ENCODE measurements around the gene CANT1.

The CANT1 gene

GRCh38 chr17:78990349-78991016 lies 19.1 kb downstream of the CANT1 start:
- Histone ChIP-seq H3K4me3 (ENCODE audit: low read depth, low read length) (no peak overlapping the region), H3K9me3 (ENCODE audit: insufficient read depth, low read depth, low read length) (peaks cover 7% of the 10 kb centered on the region), H3K23ac (ENCODE audit: low read length) (no peak overlapping the region), H3K14ac (ENCODE audit: low read length) (no peak overlapping the region), H4K12ac (ENCODE audit: low read depth, low read length) (no peak overlapping the region), H3K79me1 (ENCODE audit: low read length) (peaks cover 8% of the 10 kb centered on the region), H3K4me1 (ENCODE audit: control insufficient read depth in 1 of 2, insufficient read depth in 2 of 2, low read length in 2 of 2) (peaks cover 13 to 17% of the 10 kb centered on the region in 2 experiments), H3K36me3 (ENCODE audit: control insufficient read depth in 1 of 2, insufficient read depth in 2 of 2, low read length in 2 of 2) (peaks cover 50 to 52% of the 10 kb centered on the region in 2 experiments), H3K18ac (ENCODE audit: low read length) (no peak overlapping the region), H3K27me3 (ENCODE audit: insufficient read depth, low read length) (no peaks in the 10 kb centered on the region), H3K4me2 (ENCODE audit: low read length) (no peak overlapping the region), H4K91ac (ENCODE audit: low read depth, low read length) (no peak overlapping the region), H2AFZ (ENCODE audit: insufficient read depth, low read length, poor library complexity) (no peak overlapping the region), H2BK5ac (ENCODE audit: low read depth, low read length, poor library complexity) (no peak overlapping the region), H2BK12ac (ENCODE audit: low read length) (no peak overlapping the region), H2AK5ac (ENCODE audit: low read length) (no peak overlapping the region), H3K79me2 (ENCODE audit: control insufficient read depth, insufficient read depth, low read length, poor library complexity) (peaks cover 2% of the 10 kb centered on the region), H3K9ac (ENCODE audit: low read length) (no peak overlapping the region), H3K27ac (ENCODE audit: low read depth, low read length) (no peak overlapping the region), H4K8ac (ENCODE audit: low read depth, low read length) (no peak overlapping the region), H2BK120ac (ENCODE audit: insufficient read depth, low read length, poor library complexity) (no peak overlapping the region), H3K4ac (ENCODE audit: low read depth, low read length) (no peak overlapping the region)
- WGBS (ENCODE audit: extremely low coverage, insufficient coverage, insufficient read length), result no CpG with 5 or more reads among the region's 29 CpGs
- DNase-seq, result no peak

- Histone ChIP-seq H2AK5ac (ENCODE audit: low read length) (peak overlapping the region; percentile 61), H2BK5ac (ENCODE audit: low read depth, low read length, poor library complexity) (no peak overlapping the region), H3K4ac (ENCODE audit: low read depth, low read length) (no peak overlapping the region), H4K91ac (ENCODE audit: low read depth, low read length) (peak overlapping the region; percentile 28), H3K9ac (ENCODE audit: low read length) (no peak overlapping the region), H3K9me3 (ENCODE audit: insufficient read depth, low read depth, low read length) (peaks cover 1% of the 10 kb centered on the region), H3K4me2 (ENCODE audit: low read length) (no peak overlapping the region), H3K14ac (ENCODE audit: low read length) (no peak overlapping the region), H3K18ac (ENCODE audit: low read length) (no peak overlapping the region), H3K4me1 (ENCODE audit: control insufficient read depth in 1 of 2, insufficient read depth in 2 of 2, low read length in 2 of 2) (peaks cover 13 to 17% of the 10 kb centered on the region in 2 experiments), H3K79me2 (ENCODE audit: control insufficient read depth, insufficient read depth, low read length, poor library complexity) (peaks cover 2% of the 10 kb centered on the region), H3K23ac (ENCODE audit: low read length) (no peak overlapping the region), H3K4me3 (ENCODE audit: low read depth, low read length) (no peak overlapping the region), H2BK120ac (ENCODE audit: insufficient read depth, low read length, poor library complexity) (no peak overlapping the region), H3K27ac (ENCODE audit: low read depth, low read length) (no peak overlapping the region), H2AFZ (ENCODE audit: insufficient read depth, low read length, poor library complexity) (no peak overlapping the region), H3K27me3 (ENCODE audit: insufficient read depth, low read length) (no peaks in the 10 kb centered on the region), H4K12ac (ENCODE audit: low read depth, low read length) (no peak overlapping the region), H3K79me1 (ENCODE audit: low read length) (peaks cover 8% of the 10 kb centered on the region), H4K8ac (ENCODE audit: low read depth, low read length) (peak overlapping the region; percentile 35), H2BK12ac (ENCODE audit: low read length) (peak overlapping the region; percentile 38), H3K36me3 (ENCODE audit: control insufficient read depth in 1 of 2, insufficient read depth in 2 of 2, low read length in 2 of 2) (peaks cover 29 to 30% of the 10 kb centered on the region in 2 experiments)
- no peak for DNase-seq
- no CpG with 5 or more reads among the region's 6 CpGs for WGBS (ENCODE audit: extremely low coverage, insufficient coverage, insufficient read length)
These were observed 21.4 kb downstream of the CANT1 start for GRCh38 chr17:78988152-78988551.

- Histone ChIP-seq H4K12ac (ENCODE audit: low read depth, low read length) (peak overlapping the region; percentile 43), H3K4me3 (ENCODE audit: low read depth, low read length) (no peak overlapping the region), H3K4ac (ENCODE audit: low read depth, low read length) (no peak overlapping the region), H3K79me1 (ENCODE audit: low read length) (peaks cover 8% of the 10 kb centered on the region), H3K79me2 (ENCODE audit: control insufficient read depth, insufficient read depth, low read length, poor library complexity) (peaks cover 2% of the 10 kb centered on the region), H3K36me3 (ENCODE audit: control insufficient read depth in 1 of 2, insufficient read depth in 2 of 2, low read length in 2 of 2) (peaks cover 17 to 18% of the 10 kb centered on the region in 2 experiments), H3K4me1 (ENCODE audit: control insufficient read depth in 1 of 2, insufficient read depth in 2 of 2, low read length in 2 of 2) (peaks cover 13 to 17% of the 10 kb centered on the region in 2 experiments), H3K27ac (ENCODE audit: low read depth, low read length) (peak overlapping the region; percentile 66), H2AFZ (ENCODE audit: insufficient read depth, low read length, poor library complexity) (peak overlapping the region; percentile 58), H3K4me2 (ENCODE audit: low read length) (peak overlapping the region; percentile 58), H3K18ac (ENCODE audit: low read length) (peak overlapping the region; percentile 84), H4K8ac (ENCODE audit: low read depth, low read length) (peak overlapping the region; percentile 84), H2BK120ac (ENCODE audit: insufficient read depth, low read length, poor library complexity) (peak overlapping the region; percentile 80), H3K9ac (ENCODE audit: low read length) (no peak overlapping the region), H2BK5ac (ENCODE audit: low read depth, low read length, poor library complexity) (no peak overlapping the region), H2AK5ac (ENCODE audit: low read length) (no peak overlapping the region), H3K9me3 (ENCODE audit: insufficient read depth, low read depth, low read length) (no peaks in the 10 kb centered on the region), H4K91ac (ENCODE audit: low read depth, low read length) (peak overlapping the region; percentile 42), H3K27me3 (ENCODE audit: insufficient read depth, low read length) (no peaks in the 10 kb centered on the region), H3K14ac (ENCODE audit: low read length) (peak overlapping the region; percentile 73), H2BK12ac (ENCODE audit: low read length) (peak overlapping the region; percentile 15), H3K23ac (ENCODE audit: low read length) (no peak overlapping the region)
- no CpG with 5 or more reads among the region's 15 CpGs for WGBS (ENCODE audit: extremely low coverage, insufficient coverage, insufficient read length)
- peak; percentile 65 to 93 for DNase-seq
These were observed 22.8 kb downstream of the CANT1 start for GRCh38 chr17:78986649-78987328.

- peak overlapping the region; percentile 58 for H3K4me2 ChIP-seq (ENCODE audit: low read length)
- peak overlapping the region; percentile 15 for H2BK12ac ChIP-seq (ENCODE audit: low read length)
- no peak overlapping the region for H3K18ac ChIP-seq (ENCODE audit: low read length)
- H4K12ac ChIP-seq (ENCODE audit: low read depth, low read length), result no peak overlapping the region
- no peak overlapping the region for H2AK5ac ChIP-seq (ENCODE audit: low read length)
- no peak overlapping the region for H3K9ac ChIP-seq (ENCODE audit: low read length)
- H4K91ac ChIP-seq (ENCODE audit: low read depth, low read length), result no peak overlapping the region
- no peak overlapping the region for H2BK5ac ChIP-seq (ENCODE audit: low read depth, low read length, poor library complexity)
- no peak overlapping the region for H3K23ac ChIP-seq (ENCODE audit: low read length)
- peak overlapping the region; percentile 66 for H3K27ac ChIP-seq (ENCODE audit: low read depth, low read length)
- H2AFZ ChIP-seq (ENCODE audit: insufficient read depth, low read length, poor library complexity), result no peak overlapping the region
- WGBS (ENCODE audit: extremely low coverage, insufficient coverage, insufficient read length), result no CpG with 5 or more reads among the region's 6 CpGs
- peaks cover 8% of the 10 kb centered on the region for H3K79me1 ChIP-seq (ENCODE audit: low read length)
- H2BK120ac ChIP-seq (ENCODE audit: insufficient read depth, low read length, poor library complexity), result no peak overlapping the region
- H4K8ac ChIP-seq (ENCODE audit: low read depth, low read length), result no peak overlapping the region
- H3K4me3 ChIP-seq (ENCODE audit: low read depth, low read length), result no peak overlapping the region
- DNase-seq, result peak in 1 of 2 donors; percentile 33
- H3K4me1 ChIP-seq (ENCODE audit: control insufficient read depth in 1 of 2, insufficient read depth in 2 of 2, low read length in 2 of 2), result peaks cover 13 to 17% of the 10 kb centered on the region in 2 experiments
- peaks cover 2% of the 10 kb centered on the region for H3K79me2 ChIP-seq (ENCODE audit: control insufficient read depth, insufficient read depth, low read length, poor library complexity)
- H3K27me3 ChIP-seq (ENCODE audit: insufficient read depth, low read length), result no peaks in the 10 kb centered on the region
- no peak overlapping the region for H3K4ac ChIP-seq (ENCODE audit: low read depth, low read length)
- no peak overlapping the region for H3K14ac ChIP-seq (ENCODE audit: low read length)
- no peaks in the 10 kb centered on the region for H3K9me3 ChIP-seq (ENCODE audit: insufficient read depth, low read depth, low read length)
- peaks cover 10 to 12% of the 10 kb centered on the region in 2 experiments for H3K36me3 ChIP-seq (ENCODE audit: control insufficient read depth in 1 of 2, insufficient read depth in 2 of 2, low read length in 2 of 2)
These were observed 23.4 kb downstream of the CANT1 start for GRCh38 chr17:78986048-78986648.
